Left renal cortex interstitium (tissue), 4 donors: ENCODE measurements around the gene POLR2J. TPM values are rescaled to one million over a fixed set of nuclear protein-coding genes. Genes with fewer than 3 reads are reported as not detected.

Experiments
- DNase-seq, 4 donors: peaks; one replicate each; pipeline ENCODE4 v3.0.0-alpha.2; 2013; ENCODE audit warnings: low read depth in 4 of 4, low spot score in 2 of 4, missing footprints in 1 of 4
- polyA plus RNA-seq, 4 donors: library from polyadenylated mRNA; unstranded; fragments of 120-200 nt; gene quantifications; one replicate each; pipeline ENCODE4 v1.2.1, GENCODE V29; 2013; ENCODE audit not compliant: insufficient read length in 4 of 4

POLR2J gene
- polyA plus RNA-seq, 4 donors = 25.8 to 52.0 (median 34.5) TPM

- DNase-seq = no peak
Measured at GRCh38 chr7:102444961-102445673, 33.6 kb downstream of the POLR2J start.

GRCh38 chr7:102439963-102440795 is 38.5 kb downstream of the POLR2J start:
- DNase-seq = no peak

GRCh38 chr7:102436118-102436517 is 42.6 kb downstream of the POLR2J start:
- no peak for DNase-seq

GRCh38 chr7:102434039-102434486 is 44.7 kb downstream of the POLR2J start:
- no peak for DNase-seq

- no peak for DNase-seq
Measured at GRCh38 chr7:102433219-102434038, 45.3 kb downstream of the POLR2J start, which contains the start of gene ORAI2. Gene ORAI2 (plus strand): TSS chr7:102433575. CDS start chr7:102438957, 5,382 bp downstream.

GRCh38 chr7:102432442-102433218 is 46.1 kb downstream of the POLR2J start:
- DNase-seq = no peak

GRCh38 chr7:102431617-102432298 is 47.0 kb downstream of the POLR2J start:
- DNase-seq = no peak

GRCh38 chr7:102429141-102429899 is 49.4 kb downstream of the POLR2J start:
- no peak for DNase-seq

- DNase-seq = no peak
Measured at GRCh38 chr7:102427019-102427405, 51.7 kb downstream of the POLR2J start.

GRCh38 chr7:102426268-102427018 is 52.3 kb downstream of the POLR2J start:
- no peak for DNase-seq

- no peak for DNase-seq
Measured at GRCh38 chr7:102425639-102426267, 53.0 kb downstream of the POLR2J start.

GRCh38 chr7:102424787-102425218 is 53.9 kb downstream of the POLR2J start:
- DNase-seq = no peak

- no peak for DNase-seq
Measured at GRCh38 chr7:102424129-102424551, 54.6 kb downstream of the POLR2J start.
